Activated CD4-positive, alpha-beta memory T cell treated with anti-CD3 and anti-CD28 coated beads, Interleukin-2, amount 10 ng/mL, durations not matched to agents 7 days and 5 days (primary cell): ENCODE data around the gene CCDC59. TPM values are rescaled to one million over a fixed set of nuclear protein-coding genes. Genes with fewer than 3 reads are reported as not detected.

ENCODE experiments used
- CTCF ChIA-PET: fragments of 350-600 bp; sonication (Branson Sonifier 250); formaldehyde crosslinking; loops from one replicate; lab custom pipeline; 2021; ENCODE audit warnings: antibody characterized with exemption, inconsistent platforms; lab: Charles Lee
- POLR2A ChIA-PET: fragments of 350-600 bp; sonication (Branson Sonifier 250); formaldehyde crosslinking; loops from one replicate; lab custom pipeline; 2021; ENCODE audit warnings: antibody characterized with exemption; lab: Charles Lee
- DNase-seq: peaks from one replicate; pipeline ENCODE4 v3.0.0-alpha.2; 2020
- H3K27ac Mint-ChIP-seq: one replicate; pipeline ENCODE4 v1.8.0; 2021; ENCODE audit warnings: mild to moderate bottlenecking, mixed read lengths
- H3K27me3 Mint-ChIP-seq: one replicate; pipeline ENCODE4 v1.8.0; 2021; ENCODE audit warnings: mixed read lengths
- H3K36me3 Mint-ChIP-seq: one replicate; pipeline ENCODE4 v1.8.0; 2021; ENCODE audit warnings: low read depth, mixed read lengths
- H3K4me1 Mint-ChIP-seq: one replicate; pipeline ENCODE4 v1.8.0; 2021; ENCODE audit warnings: mixed read lengths
- H3K4me3 Mint-ChIP-seq: one replicate; pipeline ENCODE4 v1.8.0; 2021; ENCODE audit warnings: mild to moderate bottlenecking, mixed read lengths
- H3K9me3 Mint-ChIP-seq: one replicate; pipeline ENCODE4 v1.8.0; 2021; ENCODE audit warnings: mixed read lengths
- total RNA-seq, 2 experiments: library from RNA; stranded (reverse); gene quantifications; one replicate each; pipeline ENCODE4 v1.2.3, GENCODE V29; 2021

CCDC59 gene
- total RNA-seq, 2 experiments from 2014 or later, result 48.3 to 50.4 TPM

DNA sequence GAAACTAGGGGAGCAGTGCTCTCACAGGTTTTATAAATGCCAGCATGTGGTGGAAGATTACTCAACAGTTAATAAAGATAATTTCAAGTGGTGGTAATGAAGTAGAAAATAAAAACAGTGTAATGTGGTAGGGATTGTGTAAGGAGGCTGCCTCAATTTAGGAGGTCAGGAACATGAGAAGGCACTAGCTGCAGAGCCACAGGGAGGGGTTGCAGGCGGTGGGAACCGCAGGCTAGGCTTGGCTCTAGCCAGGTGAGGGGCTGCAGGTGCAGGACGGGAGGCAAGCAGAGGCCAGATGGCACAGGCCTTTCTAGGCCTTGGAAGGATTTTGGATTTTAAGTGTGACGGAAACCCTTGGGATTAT is 910 bp upstream of the CCDC59 start:
- ChIA-PET CTCF (interaction anchor here (1.0 to 2.4 kb wide), 6 partner anchors 9 to 715 kb away, joined by 3 to 27 read pairs (median 4); partner anchors contain the start of gene TMTC2), POLR2A (interaction anchor here (0.6 to 2.7 kb wide), 6 partner anchors 10 to 327 kb away, joined by 3 to 14 read pairs (median 4); partner anchors contain the start of gene TMTC2)
- DNase-seq, result no peak
- no peaks in the 10 kb centered on the region for H3K27me3 Mint-ChIP-seq
- peak overlapping the region; percentile 96 for H3K27ac Mint-ChIP-seq
- peaks cover 5% of the 10 kb centered on the region for H3K9me3 Mint-ChIP-seq
- peak overlapping the region; percentile 100 for H3K4me3 Mint-ChIP-seq
- peaks cover 39% of the 10 kb centered on the region for H3K36me3 Mint-ChIP-seq
- peaks cover 48% of the 10 kb centered on the region for H3K4me1 Mint-ChIP-seq

DNA sequence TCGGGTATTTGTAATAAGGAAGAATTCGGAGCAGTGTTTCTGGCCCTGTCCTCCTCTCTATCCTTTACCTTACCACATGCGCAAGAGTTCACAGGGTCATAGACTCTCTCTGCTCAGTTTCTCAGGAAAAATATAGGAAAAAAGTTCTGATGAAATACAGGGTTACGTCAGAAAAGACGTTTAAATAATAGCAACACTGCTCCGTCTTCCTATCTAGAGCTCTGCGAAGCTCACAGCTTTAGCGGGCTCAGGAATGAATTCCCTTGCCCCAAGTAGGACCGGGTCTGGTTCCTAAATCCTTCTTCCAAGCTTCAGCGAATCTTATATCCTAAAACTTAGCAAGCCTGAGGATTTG is 365 bp downstream of the CCDC59 start:
- CTCF ChIA-PET, result interaction anchor here (0.7 to 2.4 kb wide), 14 partner anchors 8 to 714 kb away, joined by 3 to 27 read pairs (median 4); partner anchors contain the start of gene TMTC2
- Mint-ChIP-seq H3K27ac (peak overlapping the region; percentile 96), H3K4me3 (peak overlapping the region; percentile 100), H3K9me3 (peaks cover 5% of the 10 kb centered on the region), H3K4me1 (peaks cover 48% of the 10 kb centered on the region), H3K36me3 (peaks cover 51% of the 10 kb centered on the region), H3K27me3 (no peaks in the 10 kb centered on the region)
- POLR2A ChIA-PET, result interaction anchor here (1.0 to 2.7 kb wide), 8 partner anchors 9 to 329 kb away, joined by 3 to 14 read pairs (median 5); partner anchors contain the start of gene TMTC2
- DNase-seq, result no peak

DNA sequence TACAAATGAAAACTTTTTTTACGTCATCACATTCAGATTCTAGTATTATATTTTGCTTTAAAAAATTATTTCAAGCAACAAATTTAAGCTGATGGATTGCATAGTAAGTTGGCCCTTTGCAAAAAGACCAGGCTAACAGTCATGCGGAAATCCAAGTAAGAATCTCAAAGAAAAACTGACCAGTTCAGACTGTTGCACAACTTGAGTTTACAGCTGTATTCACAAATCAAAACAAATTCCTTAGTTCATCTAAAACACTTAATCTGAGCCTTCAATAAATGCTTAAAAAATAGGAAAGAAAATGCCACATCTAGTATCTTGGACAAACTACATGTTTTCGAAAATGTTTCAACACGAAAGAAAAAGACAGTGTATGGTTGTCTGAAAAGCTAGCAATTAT is 847 bp downstream of the CCDC59 start:
- no peak for DNase-seq
- CTCF ChIA-PET, result interaction anchor here (1.2 to 2.4 kb wide), 6 partner anchors 7 to 713 kb away, joined by 3 to 27 read pairs (median 6); no protein-coding TSS in a partner anchor
- peaks cover 46% of the 10 kb centered on the region for H3K4me1 Mint-ChIP-seq
- H3K27ac Mint-ChIP-seq, result peak overlapping the region; percentile 96
- peak overlapping the region; percentile 100 for H3K4me3 Mint-ChIP-seq
- POLR2A ChIA-PET, result interaction anchor here (1.4 to 2.7 kb wide), 4 partner anchors 12 to 329 kb away, joined by 4 to 14 read pairs (median 6); partner anchors contain the start of gene TMTC2
- H3K9me3 Mint-ChIP-seq, result peaks cover 5% of the 10 kb centered on the region
- H3K27me3 Mint-ChIP-seq, result no peaks in the 10 kb centered on the region
- peaks cover 51% of the 10 kb centered on the region for H3K36me3 Mint-ChIP-seq

DNA sequence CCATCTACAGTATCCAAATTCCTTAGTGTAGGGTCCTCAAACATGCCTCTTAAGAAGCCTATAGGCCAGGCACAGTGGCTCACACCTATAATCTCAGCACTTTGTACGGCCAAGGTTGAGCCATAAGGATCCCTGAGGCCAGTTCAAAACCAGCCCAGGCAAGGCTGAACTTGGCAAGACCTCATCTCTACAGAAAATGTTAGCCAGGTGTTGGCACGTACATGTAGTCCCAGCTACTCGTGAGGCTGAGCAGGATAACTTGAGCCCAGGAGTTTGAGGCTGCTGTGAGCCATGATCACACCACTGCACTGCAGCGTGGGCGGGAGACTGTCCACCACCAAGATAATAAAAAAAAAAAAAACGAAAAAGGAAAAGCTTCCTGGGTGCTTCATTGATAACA is 6.8 kb downstream of the CCDC59 start:
- POLR2A ChIA-PET, result no interaction called here
- no peak overlapping the region for H3K4me3 Mint-ChIP-seq
- no peaks in the 10 kb centered on the region for H3K9me3 Mint-ChIP-seq
- no peak overlapping the region for H3K27ac Mint-ChIP-seq
- H3K27me3 Mint-ChIP-seq, result no peaks in the 10 kb centered on the region
- CTCF ChIA-PET, result no interaction called here
- H3K4me1 Mint-ChIP-seq, result peaks cover 14% of the 10 kb centered on the region
- peaks cover 39% of the 10 kb centered on the region for H3K36me3 Mint-ChIP-seq
- DNase-seq, result no peak

DNA sequence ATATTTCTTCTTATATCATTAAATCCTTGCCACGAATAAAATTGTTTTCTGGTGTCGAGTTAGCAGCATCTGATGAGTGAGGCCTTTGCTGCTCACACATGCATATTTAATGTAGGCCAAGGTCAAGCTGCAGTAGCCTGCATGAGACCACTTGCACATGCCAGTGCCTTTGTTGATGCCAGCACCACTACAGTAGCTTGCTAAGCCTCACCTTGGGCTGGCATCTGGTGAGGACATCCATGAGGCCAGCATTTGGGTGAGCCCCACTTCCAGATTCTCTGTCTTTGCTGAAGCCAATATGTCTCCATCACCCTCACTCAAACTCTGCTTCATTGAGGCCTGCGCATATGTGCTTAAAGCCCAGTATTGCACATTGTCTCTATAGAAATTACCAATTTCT is 8.0 kb downstream of the CCDC59 start:
- Mint-ChIP-seq H3K4me3 (no peak overlapping the region), H3K9me3 (no peaks in the 10 kb centered on the region), H3K36me3 (peaks cover 27% of the 10 kb centered on the region), H3K27ac (no peak overlapping the region), H3K27me3 (no peaks in the 10 kb centered on the region), H3K4me1 (peaks cover 2% of the 10 kb centered on the region)
- ChIA-PET POLR2A (interaction anchor here (2.3 kb wide), 1 partner anchor 8 kb away, joined by 5 read pairs; the partner anchor contains the start of genes CCDC59 and METTL25), CTCF (interaction anchor here (1.4 kb wide), 1 partner anchor 8 kb away, joined by 3 read pairs; the partner anchor contains the start of genes CCDC59 and METTL25)
- no peak for DNase-seq

DNA sequence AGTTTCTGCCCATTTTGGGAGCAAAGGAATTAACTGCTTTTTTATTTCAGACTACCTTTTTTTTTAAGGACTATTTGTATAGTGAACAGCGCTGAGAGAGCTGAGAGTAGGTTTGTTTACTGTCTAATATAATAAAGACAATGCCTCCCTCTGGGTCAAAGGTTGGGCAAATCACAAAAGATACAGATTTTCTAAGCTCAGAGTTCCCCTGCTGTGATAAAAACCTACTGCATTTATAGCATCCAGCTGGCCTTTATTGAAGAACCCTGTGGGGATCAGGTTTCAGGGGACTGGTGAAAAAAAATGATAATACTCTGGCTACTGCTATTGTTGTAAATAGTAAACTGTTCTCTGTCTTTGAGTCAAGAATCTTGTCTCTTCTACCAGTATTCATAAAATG is 28.7 kb downstream of the CCDC59 start:
- CTCF ChIA-PET, result no interaction called here
- no peaks in the 10 kb centered on the region for H3K27me3 Mint-ChIP-seq
- no peaks in the 10 kb centered on the region for H3K36me3 Mint-ChIP-seq

DNA sequence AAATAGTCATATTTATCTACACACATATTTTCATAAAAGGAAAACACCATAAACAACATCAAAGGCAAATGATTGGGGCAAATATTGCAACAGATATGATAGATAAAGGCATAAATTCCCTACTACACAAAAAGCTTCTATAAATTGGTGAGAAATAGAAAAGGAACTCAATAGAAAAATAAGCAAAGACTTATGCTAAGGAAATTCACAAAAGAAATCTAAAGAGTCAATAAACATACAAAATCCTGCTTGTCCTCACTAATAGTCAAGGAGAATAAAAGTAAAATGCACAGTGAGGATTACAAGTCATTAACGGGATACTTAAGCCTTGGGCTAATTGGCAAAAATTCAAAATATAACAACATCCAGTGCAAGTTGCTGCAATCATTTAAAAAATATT is 30.3 kb downstream of the CCDC59 start:
- ChIA-PET CTCF (no interaction called here), POLR2A (no interaction called here)

More for the DNA sequence above, 28.7 kb downstream of the CCDC59 start:
- DNase-seq, result no peak
- H3K27ac Mint-ChIP-seq, result no peak overlapping the region
- no peaks in the 10 kb centered on the region for H3K4me1 Mint-ChIP-seq
- POLR2A ChIA-PET, result no interaction called here
- H3K9me3 Mint-ChIP-seq, result no peaks in the 10 kb centered on the region
- no peak overlapping the region for H3K4me3 Mint-ChIP-seq

DNA sequence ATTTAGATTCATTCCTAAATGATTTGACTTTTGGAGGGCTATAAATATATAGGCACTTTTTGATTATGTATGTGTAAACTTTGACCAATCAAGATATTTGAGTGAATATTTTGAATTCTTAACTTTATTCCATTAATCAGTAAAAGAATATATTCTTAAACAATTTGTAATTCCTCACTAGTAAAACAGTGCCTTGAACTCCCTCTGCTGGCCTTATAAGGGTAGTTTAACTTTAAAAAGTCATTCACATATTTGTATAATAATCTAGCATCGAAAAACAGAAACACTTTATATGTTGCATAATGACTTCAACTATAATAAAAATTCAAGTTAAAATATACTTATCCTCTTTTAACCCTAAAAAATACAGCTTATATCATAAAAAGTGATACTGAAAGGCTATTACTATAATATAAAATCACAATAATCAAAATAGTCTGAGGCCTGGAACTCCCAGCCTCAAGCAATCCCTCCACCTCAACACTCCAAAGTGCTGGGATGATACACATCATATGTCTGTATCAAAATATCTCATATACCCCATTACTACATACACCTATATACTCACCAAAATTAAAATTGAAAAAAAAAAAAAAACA is 31.2 kb downstream of the CCDC59 start:
- ChIA-PET CTCF (no interaction called here), POLR2A (no interaction called here)
- no peak for DNase-seq
- Mint-ChIP-seq H3K4me1 (no peaks in the 10 kb centered on the region), H3K27me3 (no peaks in the 10 kb centered on the region), H3K4me3 (no peak overlapping the region), H3K27ac (no peak overlapping the region), H3K9me3 (no peaks in the 10 kb centered on the region), H3K36me3 (no peaks in the 10 kb centered on the region)

More for the DNA sequence above, 30.3 kb downstream of the CCDC59 start:
- Mint-ChIP-seq H3K9me3 (no peaks in the 10 kb centered on the region), H3K27me3 (no peaks in the 10 kb centered on the region), H3K36me3 (no peaks in the 10 kb centered on the region), H3K27ac (no peak overlapping the region), H3K4me3 (no peak overlapping the region), H3K4me1 (no peaks in the 10 kb centered on the region)
- no peak for DNase-seq

DNA sequence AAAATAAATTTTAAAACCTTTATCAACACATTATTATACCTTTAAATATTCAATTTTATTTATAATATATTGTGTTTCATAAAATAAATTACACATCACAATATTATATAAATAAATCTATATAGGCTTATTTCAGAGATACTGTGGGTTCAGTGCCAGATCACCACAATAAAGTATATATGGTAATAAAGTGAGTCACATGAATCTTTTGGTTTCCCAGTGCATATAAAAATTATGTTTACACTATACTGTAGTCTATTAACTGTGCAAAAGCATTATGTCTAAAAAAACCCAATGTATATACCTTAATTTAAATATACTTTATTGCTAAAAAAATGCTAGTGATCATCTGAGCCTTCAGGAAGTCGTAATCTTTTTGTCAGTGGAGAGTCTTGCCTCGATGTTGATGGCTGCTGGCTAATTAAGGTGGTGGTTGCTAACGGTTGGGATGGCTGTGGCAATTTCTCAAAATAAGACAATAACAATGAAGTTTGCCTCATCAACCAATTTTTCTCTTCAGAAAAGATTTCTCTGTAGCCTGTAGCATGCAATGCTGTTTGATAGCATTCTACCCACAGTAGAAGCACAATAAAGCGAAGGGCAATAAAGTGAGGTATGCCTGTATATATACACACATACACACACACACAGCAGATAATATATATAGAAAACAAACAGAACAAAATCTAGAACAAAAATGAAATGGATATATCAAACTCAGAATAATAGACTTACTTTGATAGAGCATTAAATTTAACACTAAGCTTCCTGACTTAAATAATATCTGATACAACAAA is 32.4 kb downstream of the CCDC59 start:
- DNase-seq, result no peak
- Mint-ChIP-seq H3K9me3 (no peaks in the 10 kb centered on the region), H3K36me3 (no peaks in the 10 kb centered on the region), H3K4me1 (no peaks in the 10 kb centered on the region), H3K27me3 (no peaks in the 10 kb centered on the region), H3K27ac (no peak overlapping the region), H3K4me3 (no peak overlapping the region)
- ChIA-PET CTCF (no interaction called here), POLR2A (no interaction called here)

DNA sequence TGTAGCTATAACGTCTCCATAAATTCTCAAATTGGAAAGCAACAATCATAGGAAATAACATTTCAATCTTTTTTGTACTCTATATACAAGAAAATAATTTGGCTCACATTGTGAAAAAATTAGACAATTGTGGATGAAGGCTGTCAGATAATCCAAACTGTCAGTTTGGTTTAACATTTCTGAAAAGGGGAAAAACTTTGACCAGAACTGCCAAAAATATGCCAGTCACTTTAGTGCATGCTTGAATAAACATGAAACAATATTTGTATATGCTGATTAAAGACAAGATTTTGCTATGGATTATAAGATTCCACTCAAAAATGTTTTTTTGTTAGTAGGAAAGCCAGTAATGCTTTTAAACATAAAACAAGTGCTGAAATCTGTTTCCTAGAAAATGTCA is 38.9 kb downstream of the CCDC59 start:
- POLR2A ChIA-PET, result no interaction called here
- DNase-seq, result no peak
- CTCF ChIA-PET, result no interaction called here
- Mint-ChIP-seq H3K4me1 (no peaks in the 10 kb centered on the region), H3K36me3 (no peaks in the 10 kb centered on the region), H3K9me3 (no peaks in the 10 kb centered on the region), H3K27me3 (no peaks in the 10 kb centered on the region), H3K4me3 (no peak overlapping the region), H3K27ac (no peak overlapping the region)

DNA sequence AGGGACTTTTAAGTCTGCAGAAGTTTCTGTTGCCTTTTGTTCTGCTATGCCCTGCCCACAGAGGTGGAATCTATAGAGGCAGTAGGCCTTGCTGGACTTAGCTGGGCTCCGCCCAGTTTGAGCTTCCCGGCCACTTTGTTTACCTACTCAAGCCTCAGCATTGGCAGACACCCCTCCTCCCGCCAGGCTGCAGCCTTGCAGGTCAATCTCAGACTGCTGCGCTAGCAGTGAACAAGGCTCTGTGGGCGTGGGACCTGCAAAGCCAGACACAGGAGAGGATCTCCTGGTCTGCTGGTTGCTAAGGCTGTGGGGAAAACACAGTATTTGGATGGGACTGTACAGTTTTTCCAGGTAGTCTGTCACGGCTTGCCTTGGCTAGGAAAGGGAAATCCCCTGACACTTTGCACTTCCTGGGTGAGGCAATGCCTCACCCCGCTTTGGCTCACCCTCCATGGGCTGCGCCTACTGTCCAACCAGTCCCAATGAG is 43.7 kb downstream of the CCDC59 start:
- H3K27ac Mint-ChIP-seq, result no peak overlapping the region
- H3K27me3 Mint-ChIP-seq, result no peaks in the 10 kb centered on the region
- no peaks in the 10 kb centered on the region for H3K36me3 Mint-ChIP-seq
- CTCF ChIA-PET, result no interaction called here
- DNase-seq, result no peak
- POLR2A ChIA-PET, result no interaction called here
- no peaks in the 10 kb centered on the region for H3K4me1 Mint-ChIP-seq
- no peak overlapping the region for H3K4me3 Mint-ChIP-seq
- no peaks in the 10 kb centered on the region for H3K9me3 Mint-ChIP-seq
